NCI-H2081 treated with DMSO at 0.1 percent for 48 hours (cell line): ENCODE results near the gene SNURF.
"Not testable (repeated sequence)": the region's sequence is repeated elsewhere in the genome, so short reads cannot be mapped to it uniquely, and the experiment has no call there.

Experiments used
- DNase-seq: peaks from one replicate; lab custom pipeline; 2025; lab: John Stamatoyannopoulos, UW

Gene SNURF

GRCh38 chr15:24954783-24955530 lies at the start of gene SNURF, which contains the start of gene SNRPN:
Gene SNURF, plus strand, starts transcription at chr15:24954987. Its CDS starts 62 bp downstream, at chr15:24955049.
Gene SNRPN, plus strand, starts transcription at chr15:24954987. Its CDS starts 19,467 bp downstream, at chr15:24974454.
- no peak for DNase-seq

DNA sequence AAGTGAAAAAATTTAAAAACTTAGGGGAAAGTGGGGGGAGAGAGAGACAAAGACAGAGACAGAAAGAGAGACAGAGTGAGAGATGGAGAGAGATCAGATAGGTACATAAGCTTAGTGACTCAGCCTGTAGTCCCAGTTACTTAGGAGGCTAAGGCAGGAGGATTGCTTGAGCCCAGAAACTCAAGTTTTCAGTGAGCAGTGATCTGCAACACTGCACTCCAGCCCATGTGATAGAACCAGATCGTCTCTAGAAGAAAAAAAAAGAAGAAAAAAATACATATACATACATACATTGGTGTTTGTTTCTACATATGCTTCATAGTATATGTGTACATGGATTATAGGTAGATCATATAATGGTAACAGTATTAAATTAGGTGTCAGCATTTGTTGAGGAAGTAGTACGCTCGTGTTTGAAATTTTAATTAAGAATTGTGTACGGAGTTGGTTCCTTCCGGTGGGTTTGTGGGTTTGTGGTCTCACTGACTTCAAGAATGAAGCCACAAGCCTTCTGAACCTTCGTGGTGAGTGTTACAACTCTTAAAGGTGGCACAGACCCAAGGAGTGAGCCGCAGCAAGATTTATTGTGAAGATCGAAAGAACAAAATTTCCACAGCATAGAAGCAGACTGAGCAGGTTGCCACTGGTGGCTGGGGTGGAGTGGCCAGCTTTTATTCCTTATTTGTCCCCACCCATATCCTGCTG lies 38.3 kb upstream of the SNURF start:
- DNase-seq = no peak

DNA sequence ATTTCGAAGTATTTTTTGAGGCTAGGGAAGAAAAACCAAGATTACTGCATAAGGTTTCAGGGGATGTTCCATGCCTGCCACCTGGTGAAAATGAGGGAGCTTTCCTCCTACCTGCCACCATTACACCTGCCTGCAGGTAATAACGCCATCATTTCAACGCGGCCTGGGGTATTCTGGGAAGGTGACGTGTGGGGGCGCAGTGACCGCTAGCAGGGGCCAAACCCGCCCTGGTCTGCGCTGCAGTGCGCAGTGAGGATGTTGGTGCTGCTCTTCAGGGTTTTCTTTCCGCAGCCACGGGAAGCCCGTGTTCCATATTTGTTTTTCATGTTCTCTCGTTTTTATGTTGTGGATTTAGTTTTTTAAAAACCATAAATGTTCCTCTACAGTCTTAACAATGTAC lies 37.4 kb upstream of the SNURF start:
- DNase-seq = no peak

GRCh38 chr15:24919446-24919845 lies 35.3 kb upstream of the SNURF start:
- DNase-seq = no peak

DNA sequence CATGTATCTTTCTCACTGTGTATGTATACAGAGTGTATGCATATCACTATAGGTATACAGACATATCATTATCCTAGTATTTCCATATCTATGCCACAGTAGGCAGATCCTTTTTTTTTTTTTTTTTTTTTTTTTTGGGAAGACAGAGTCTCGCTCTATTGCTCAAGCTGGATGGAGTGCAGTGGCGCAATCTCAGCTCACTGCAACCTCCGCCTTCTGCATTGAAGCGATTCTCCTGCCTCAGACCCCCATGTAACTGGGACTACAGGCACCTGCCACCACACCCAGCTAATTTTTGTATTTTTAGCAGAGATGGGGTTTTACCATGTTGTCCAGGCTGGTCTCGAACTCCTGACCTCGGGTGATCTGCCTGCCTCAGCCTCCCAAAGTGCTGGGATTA lies 32.0 kb upstream of the SNURF start:
- DNase-seq = not testable (repeated sequence)

DNA sequence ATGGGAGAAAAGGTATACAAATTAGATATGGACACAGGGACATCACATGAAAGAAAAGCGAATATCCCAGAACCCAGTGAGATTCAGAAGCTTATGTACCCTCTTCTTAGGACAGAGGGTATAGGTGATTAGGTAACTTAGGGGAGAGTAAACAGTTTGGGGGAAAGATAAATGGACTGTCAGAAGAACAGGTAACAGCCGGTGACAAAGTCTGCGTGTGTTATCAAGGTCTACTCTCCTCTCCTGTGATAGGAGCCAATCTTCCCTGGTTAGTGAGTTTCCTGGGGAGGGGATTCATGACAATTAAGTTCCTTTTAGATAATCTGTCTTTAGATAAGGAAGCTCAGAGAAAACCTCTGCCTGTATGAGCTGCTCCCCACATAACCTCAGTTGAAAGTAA lies 30.6 kb upstream of the SNURF start:
- no peak for DNase-seq

DNA sequence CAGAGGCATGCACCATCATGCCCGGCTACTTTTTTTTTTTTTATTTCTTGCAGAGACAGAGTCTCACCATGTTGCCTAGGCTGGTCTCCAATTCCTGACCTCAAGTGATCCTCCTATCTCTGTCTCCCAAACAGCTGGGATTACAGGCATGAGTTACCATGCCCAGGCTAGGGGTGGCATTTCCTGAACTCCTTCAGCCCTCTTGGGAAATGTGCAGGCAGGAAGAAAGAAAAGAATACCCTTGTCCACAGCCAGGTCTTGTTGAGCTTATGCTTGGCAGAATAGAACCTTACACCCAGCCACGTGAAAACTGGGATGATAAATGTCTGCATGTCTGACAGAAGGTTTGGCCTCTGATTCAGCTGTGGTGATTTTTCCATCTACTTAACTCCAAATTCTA lies 30.2 kb upstream of the SNURF start:
- DNase-seq = no peak

DNA sequence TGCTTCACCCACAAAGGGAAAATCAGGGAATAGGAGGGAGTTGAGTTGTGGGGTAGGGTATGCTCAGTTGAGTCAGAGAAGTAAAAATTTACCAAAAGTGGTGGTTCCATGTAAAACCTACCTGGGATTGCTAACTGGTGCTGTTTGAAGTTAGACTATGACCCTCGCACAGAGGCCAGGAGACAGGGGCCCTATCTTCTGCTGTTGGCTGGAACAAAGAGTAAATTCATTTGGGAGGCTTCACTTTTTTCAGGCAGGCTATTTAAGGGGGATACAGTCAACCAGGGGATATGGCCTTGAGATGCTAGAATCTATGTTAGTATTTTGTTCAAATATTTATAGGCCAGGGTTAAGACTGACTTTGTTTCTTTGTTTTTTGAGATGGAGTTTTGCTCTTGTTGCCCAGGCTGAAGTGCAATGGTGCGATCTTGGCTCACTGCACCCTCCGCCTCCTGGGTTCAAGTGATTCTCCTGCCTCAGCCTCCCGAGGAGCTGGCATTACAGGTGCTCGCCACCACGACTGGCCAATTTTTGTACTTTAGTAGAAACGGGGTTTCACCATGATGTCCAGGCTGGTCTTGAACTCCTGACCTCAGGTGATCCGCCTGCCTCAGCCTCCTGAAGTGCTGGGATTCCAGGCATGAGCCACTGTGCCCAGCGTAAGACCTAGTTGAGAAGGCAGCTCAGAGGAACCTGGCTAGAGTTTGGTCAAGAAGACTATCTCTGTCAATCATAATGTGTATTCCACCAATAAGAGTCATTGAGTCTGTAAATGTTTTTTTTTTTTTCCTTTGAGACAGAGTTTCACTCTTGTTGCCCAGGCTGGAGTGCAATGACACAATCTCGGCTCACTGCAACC lies 22.7 kb upstream of the SNURF start:
- not testable (repeated sequence) for DNase-seq

DNA sequence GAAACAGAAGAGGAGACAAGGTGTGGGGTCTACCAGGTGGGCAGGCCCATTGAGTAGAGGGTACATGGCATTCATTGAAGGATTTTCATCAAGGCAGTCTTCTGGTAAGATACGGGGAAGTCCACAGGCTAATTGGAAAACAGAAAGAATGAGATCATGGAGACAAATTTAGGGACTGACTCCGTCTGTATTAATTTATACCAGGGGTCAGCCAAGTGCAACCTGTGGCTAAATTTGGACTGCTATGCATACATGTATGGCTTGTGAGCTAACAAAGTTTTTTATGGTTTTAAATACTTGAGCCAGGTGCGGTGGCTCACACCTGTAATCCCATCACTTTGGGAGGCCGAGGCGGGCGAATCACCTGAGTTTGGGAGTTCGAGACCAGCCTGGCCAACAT lies 21.1 kb upstream of the SNURF start:
- DNase-seq = no peak

DNA sequence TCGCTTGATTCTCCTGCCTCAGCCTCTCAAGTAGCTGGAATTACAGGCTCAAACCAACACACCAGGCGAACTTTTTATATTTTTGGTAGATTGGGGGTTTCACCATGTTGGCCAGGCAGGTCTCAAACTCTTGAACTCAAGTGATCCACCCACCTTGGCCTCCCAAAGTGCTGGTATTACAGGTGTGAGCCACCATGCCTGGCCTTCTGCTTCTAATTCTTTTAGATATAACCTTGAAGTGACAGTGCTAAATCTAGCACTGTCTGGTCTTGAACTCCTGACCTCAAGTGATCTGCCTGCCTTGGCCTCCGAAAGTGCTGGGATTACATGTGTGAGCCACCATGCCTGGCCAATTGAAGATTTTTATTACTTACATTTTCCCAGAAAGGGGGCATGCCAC lies 16.6 kb upstream of the SNURF start:
- not testable (repeated sequence) for DNase-seq

GRCh38 chr15:24940236-24940635 lies 14.6 kb upstream of the SNURF start:
- no peak for DNase-seq

DNA sequence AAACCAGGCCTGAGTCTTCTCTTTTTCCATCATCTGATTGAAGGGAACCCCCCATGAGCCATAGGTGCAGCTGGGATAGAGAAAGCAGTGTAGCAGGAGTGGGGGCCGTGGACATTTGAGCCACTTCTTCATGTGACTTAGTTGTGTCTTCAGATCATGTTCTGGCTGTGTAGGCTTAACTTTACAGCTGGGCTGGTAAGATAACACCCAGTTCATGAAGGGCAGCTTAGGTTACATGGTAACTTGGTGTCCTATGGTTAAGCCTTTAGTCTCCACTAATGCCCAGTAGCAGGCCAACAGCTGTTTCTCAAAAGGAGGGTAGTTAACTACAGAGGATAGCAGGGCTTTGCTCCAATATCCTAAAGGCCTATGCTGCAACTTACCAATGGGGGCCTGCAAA lies 11.4 kb upstream of the SNURF start:
- no peak for DNase-seq

DNA sequence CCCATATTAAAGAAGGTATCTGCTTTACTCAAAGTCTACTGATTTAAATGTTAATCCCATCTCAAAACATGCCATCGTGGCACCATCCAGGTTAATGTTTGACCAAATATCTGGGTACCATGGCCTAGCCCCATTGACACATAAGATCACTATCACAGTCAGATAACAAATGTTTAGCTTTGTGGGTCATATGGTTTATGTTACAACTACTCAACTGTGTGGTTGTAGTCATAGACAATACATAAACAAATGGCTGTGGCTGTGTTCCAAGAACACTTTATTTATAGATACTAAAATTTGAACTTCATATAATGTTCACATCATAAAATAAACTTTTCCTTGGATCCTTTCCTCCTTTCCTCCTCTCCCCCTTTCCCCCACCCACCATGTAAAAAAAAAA lies 9.8 kb upstream of the SNURF start:
- DNase-seq = no peak

DNA sequence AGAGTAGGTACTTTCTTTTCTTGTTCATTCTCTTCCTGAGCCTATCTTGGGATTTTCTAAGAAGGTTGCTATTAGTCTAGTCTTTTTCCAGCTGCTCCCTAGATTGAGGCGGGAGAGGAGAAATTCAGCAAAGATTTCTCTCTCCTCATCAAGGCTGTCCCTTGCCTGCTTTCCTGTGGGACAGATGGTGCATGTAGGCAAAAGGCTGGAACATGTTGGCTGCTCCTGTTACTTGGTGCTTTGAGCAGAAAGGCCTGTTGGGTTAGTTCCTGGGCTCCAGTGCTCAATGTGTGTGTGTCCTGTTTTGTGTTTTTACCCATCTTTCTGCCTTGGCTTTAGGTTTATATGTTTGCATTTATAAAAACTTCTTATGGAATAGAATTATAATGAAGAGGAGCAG lies 9.1 kb upstream of the SNURF start:
- DNase-seq = no peak

GRCh38 chr15:24948495-24948894 lies 6.3 kb upstream of the SNURF start:
- no peak for DNase-seq

DNA sequence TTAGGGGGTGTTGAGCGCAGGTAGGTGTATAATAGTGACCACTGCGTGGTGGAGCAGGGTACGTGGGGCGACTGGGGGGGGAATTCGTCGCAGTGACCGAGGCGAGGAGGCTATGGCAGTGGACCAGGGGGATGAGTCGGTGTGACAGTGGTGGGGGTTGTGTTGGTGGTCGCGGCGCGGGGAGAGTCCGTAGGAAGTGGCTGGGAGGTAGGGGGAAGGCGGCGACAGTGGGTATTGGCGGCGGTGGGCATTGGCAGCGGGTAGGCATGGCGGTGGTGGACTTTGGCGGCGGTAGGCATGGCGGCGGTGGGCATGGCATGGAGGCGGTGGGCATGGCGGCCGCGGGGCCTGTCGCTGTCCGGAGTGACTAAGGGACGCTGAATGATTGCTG lies 739 bp downstream of the SNURF start:
- DNase-seq = no peak

- DNase-seq = peak; percentile 76
Observed at GRCh38 chr15:24956111-24956838, 1.5 kb downstream of the SNURF start.

DNA sequence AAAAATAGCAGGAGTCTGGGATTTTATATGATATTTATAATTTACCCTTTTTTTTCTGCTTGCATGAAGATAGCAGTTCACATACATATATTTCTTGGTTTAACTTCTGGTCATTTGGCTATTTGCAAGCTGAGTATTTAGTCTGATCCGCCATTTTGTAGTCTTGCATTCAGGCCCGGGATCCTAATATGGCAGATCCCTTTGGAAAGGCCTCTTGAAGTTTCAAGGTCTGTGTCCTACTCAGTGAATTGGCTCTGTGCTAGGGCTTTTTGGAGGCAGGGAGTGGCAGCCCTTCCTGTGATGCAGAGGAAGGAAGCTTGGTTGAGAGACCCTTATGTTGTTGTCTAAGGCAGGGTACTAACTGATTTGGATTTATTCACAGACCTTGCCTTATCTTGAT lies 2.9 kb downstream of the SNURF start:
- no peak for DNase-seq

DNA sequence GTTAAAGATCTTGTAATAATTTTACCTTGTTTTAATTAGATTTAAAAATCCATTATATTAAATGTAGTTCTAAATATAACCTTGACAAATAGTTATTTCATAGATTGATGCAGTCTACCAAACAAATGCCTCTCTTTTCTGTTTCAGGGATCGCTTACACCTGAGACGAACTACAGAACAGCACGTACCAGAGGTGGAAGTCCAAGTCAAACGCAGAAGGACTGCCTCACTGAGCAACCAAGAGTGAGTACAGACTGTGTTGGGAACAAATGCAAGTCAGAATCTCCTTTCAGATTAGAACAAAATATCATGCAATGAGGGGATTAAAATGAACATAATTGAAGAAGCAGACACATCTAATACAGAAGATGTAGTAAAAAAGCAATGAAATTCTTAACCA lies 7.2 kb downstream of the SNURF start:
- DNase-seq = no peak

DNA sequence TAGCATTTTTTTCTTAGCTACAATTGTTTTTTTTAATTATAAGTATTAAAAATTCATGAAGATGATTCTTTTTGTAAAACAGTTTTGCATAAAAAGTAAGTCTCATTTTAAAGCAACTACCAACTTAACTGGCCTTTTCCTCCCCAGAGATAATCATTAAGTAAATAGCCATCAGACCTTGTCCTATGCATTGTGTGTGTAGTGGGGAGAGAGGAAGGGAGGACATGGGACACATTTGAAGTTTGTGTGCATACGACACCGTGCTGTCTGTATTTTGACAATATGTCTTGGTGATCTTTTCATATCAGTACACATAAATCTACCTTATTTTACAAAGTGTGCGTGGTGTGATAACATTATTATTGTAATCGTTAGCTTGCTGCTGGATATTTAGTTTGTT lies 8.1 kb downstream of the SNURF start:
- DNase-seq = no peak

GRCh38 chr15:24966364-24967103 lies 11.7 kb downstream of the SNURF start:
- DNase-seq = no peak
